HG03378 (cell line): ENCODE results near the gene DEAF1.

Experiments
- ATAC-seq: cut with Tn5 transposase; IDR thresholded peaks from one replicate; pipeline ENCODE4 v1.9.1; 2021; ENCODE audit warnings: mild to moderate bottlenecking, moderate library complexity; ENCODE audit not compliant: unreplicated experiment

The DEAF1 gene

GRCh38 chr11:597166-597725 lies 97.8 kb downstream of the DEAF1 start:
- ATAC-seq, result no peak

- no peak for ATAC-seq
Measured at GRCh38 chr11:596374-596773, 98.6 kb downstream of the DEAF1 start.

GRCh38 chr11:595400-595799 lies 99.6 kb downstream of the DEAF1 start:
- ATAC-seq, result no peak
